Body of pancreas (tissue), 4 donors: ENCODE measurements around the gene TTC28. TPM values are rescaled to one million over a fixed set of nuclear protein-coding genes. Genes with fewer than 3 reads are reported as not detected.

Source experiments
- ATAC-seq: fragments of 150-250 bp; one replicate; pipeline ENCODE4 v1.9.1; 2016
- DNase-seq, 4 donors: peaks; one replicate each; pipeline ENCODE4 v3.0.0-alpha.2; 2019
- H3K27ac ChIP-seq, 4 donors: fragments of 200-600 bp; sonication (generic); 1 replicate in 3 of 4; 2 replicates in 1 of 4; pipeline versions ENCODE4 v1.5.1 to v1.6.1; 2016 to 2019; ENCODE audit warnings: mild to moderate bottlenecking in 1 of 4, mixed read lengths in 1 of 4, moderate library complexity in 1 of 4
- H3K27me3 ChIP-seq, 2 donors: fragments of 200-600 bp; sonication (generic); one replicate each; pipeline ENCODE4 v1.6.0; 2016; ENCODE audit warnings: mild to moderate bottlenecking in 1 of 2
- H3K36me3 ChIP-seq, 2 donors: fragments of 200-600 bp; sonication (generic); replicated peaks in 1 of 2; 2 replicates each; pipeline ENCODE4 v1.5.1; 2016; ENCODE audit warnings: low read depth in 2 of 2; ENCODE audit not compliant: insufficient read depth in 1 of 2
- H3K4me1 ChIP-seq: fragments of 200-600 bp; sonication (generic); one replicate; pipeline ENCODE4 v1.6.0; 2016
- H3K4me3 ChIP-seq, 2 donors: fragments of 200-600 bp; sonication (generic); 1 replicate in 1 of 2; 2 replicates in 1 of 2; pipeline ENCODE4 v1.5.1; 2016 to 2019
- H3K9me3 ChIP-seq, 3 donors: fragments of 200-600 bp; sonication (generic); 1 replicate in 2 of 3; 2 replicates in 1 of 3; pipeline ENCODE4 v1.5.1; 2016
- POLR2A ChIP-seq, 3 donors: fragments of 450-650 bp; IDR thresholded peaks; one replicate each; pipeline ENCODE4 v1.6.1; 2016; ENCODE audit warnings: antibody characterized with exemption in 3 of 3, mild to moderate bottlenecking in 2 of 3
- WGBS, 2 donors: methylation state at CpG; one replicate each; pipeline ENCODE4 v1.1.5; 2017; 5-methylcytosine and 5-hydroxymethylcytosine counted together
- intact Hi-C: fragments of 100-400 bp; cut with DNase I; formaldehyde crosslinking; loops from one replicate; pipeline ENCODE4 v1.15.1; 2023
- total RNA-seq, 2 donors: library from RNA; depleted of rRNA; stranded (reverse); fragments of >200 nt; gene quantifications; one replicate each; pipeline ENCODE4 v1.1.0, GENCODE V29; 2016
- TF ChIP-seq, protein P1 (sequence below), 7 experiments: fragments of 450-650 bp in 4 of 7; fragments of 200-600 bp in 3 of 7; sonication (generic) in 3 of 7; IDR thresholded peaks; one replicate each; pipeline ENCODE4 v1.5.1; 2016 to 2019; ENCODE audit warnings: antibody characterized with exemption in 7 of 7

TTC28 gene
- total RNA-seq, 2 donors from 2014 or later, result 21.0 to 87.3 TPM

DNA sequence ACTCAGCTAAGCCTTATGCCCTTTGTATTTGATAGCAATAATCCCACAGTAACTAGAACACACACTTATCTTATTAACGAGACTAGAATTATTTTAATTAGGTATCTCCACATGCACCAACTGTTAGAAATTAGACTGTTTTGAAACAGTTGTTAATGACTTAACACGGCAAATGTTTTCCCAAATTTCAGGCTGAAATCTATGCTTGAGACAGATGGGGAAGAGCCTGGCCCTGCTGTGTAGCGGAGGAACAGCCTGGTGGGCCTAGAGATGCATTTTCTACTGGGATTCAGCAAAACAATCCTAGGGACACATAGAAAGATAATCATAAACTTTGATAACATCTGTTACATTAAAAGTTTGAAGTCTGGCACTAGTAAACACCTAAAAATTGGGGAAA is 273.4 kb downstream of the TTC28 start:
- ATAC-seq (no peak), DNase-seq (no peak)
- Histone ChIP-seq H3K4me1 (no peaks in the 10 kb centered on the region), H3K9me3 (no peaks in the 10 kb centered on the region), H3K4me3 (no peak overlapping the region), H3K27ac (no peak overlapping the region), H3K36me3 (no peaks in the 10 kb centered on the region), H3K27me3 (no peaks in the 10 kb centered on the region)
- 95 to 96% methylated on average over 3 of the region's 3 CpGs for WGBS, 2 donors
- intact Hi-C loops, result no loop called here
- TF ChIP-seq, protein P1, sequence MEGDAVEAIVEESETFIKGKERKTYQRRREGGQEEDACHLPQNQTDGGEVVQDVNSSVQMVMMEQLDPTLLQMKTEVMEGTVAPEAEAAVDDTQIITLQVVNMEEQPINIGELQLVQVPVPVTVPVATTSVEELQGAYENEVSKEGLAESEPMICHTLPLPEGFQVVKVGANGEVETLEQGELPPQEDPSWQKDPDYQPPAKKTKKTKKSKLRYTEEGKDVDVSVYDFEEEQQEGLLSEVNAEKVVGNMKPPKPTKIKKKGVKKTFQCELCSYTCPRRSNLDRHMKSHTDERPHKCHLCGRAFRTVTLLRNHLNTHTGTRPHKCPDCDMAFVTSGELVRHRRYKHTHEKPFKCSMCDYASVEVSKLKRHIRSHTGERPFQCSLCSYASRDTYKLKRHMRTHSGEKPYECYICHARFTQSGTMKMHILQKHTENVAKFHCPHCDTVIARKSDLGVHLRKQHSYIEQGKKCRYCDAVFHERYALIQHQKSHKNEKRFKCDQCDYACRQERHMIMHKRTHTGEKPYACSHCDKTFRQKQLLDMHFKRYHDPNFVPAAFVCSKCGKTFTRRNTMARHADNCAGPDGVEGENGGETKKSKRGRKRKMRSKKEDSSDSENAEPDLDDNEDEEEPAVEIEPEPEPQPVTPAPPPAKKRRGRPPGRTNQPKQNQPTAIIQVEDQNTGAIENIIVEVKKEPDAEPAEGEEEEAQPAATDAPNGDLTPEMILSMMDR (IDR thresholded peaks at IDR 0.05), result no peak
- TF ChIP-seq POLR2A (IDR thresholded peaks at IDR 0.05), result no peak

DNA sequence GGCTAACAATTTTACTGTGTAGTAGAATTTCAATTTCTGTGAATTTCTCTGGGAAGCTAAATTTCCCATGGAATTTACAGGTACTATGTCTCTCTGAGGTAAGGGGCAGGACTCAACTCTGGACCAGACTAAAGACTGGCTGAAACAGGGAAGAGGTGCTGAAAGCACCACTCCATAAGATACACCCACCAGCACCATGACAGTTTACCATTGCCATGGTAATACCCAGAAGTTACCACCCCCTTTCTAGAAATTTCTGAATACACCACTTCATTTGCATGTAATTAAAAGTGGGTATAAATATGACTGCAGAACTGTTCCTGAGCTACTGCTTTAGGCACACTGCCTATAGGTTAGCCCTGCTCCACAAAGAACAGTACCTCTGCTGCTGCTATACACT is 274.1 kb downstream of the TTC28 start:
- Histone ChIP-seq H3K4me1 (no peaks in the 10 kb centered on the region), H3K9me3 (no peaks in the 10 kb centered on the region), H3K4me3 (no peak overlapping the region), H3K27ac (no peak overlapping the region), H3K27me3 (no peaks in the 10 kb centered on the region), H3K36me3 (no peaks in the 10 kb centered on the region)
- DNase-seq, result no peak
- TF ChIP-seq, protein P1 (IDR thresholded peaks at IDR 0.05), result no peak
- TF ChIP-seq POLR2A (IDR thresholded peaks at IDR 0.05), result no peak
- ATAC-seq, result no peak
- intact Hi-C loops, result no loop called here

DNA sequence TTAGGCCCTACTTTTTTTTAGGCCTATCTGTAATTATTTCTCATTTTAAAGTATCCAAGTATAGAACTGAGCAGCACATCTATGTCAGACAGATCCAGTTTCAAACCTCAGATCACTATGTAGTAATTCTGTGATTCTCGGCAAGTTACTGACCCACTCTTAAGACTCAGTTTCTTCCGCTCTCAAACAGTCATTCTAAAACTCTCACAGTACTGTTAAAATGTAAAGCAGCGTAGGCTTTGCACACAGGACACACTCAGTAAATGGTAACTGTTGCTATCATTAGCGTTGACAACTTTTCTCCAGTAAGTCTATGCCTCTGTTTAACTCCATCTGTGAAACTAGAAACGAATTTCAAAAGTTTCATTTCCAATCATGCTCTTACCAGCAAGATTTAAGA is 277.1 kb downstream of the TTC28 start:
- DNase-seq (no peak), ATAC-seq (no peak)
- Histone ChIP-seq H3K36me3 (no peaks in the 10 kb centered on the region), H3K4me3 (no peak overlapping the region), H3K27ac (no peak overlapping the region), H3K9me3 (no peaks in the 10 kb centered on the region), H3K27me3 (no peaks in the 10 kb centered on the region), H3K4me1 (no peaks in the 10 kb centered on the region)
- 89 to 93% methylated on average over 5 of the region's 5 CpGs for WGBS, 2 donors
- intact Hi-C loops, result no loop called here
- TF ChIP-seq, protein P1 (IDR thresholded peaks at IDR 0.05), result no peak
- TF ChIP-seq POLR2A (IDR thresholded peaks at IDR 0.05), result no peak

DNA sequence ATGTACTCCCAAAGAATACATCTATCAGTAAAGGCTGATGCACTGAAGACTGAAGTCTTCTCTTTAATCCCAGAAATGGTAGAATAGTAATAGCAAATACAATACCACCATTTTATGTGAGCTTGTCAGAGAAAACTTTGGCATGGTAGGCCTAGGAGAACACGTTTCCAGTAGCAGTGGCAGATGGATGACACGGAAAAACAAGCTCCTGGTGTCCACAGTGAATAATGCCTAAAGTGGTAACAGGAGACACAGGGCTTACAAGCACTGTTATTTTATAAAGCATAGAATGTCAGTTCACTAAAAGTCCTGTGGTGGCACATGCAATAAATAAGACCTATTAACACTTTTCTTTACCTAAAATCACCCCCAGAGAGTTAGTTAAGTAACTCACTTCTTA is 277.6 kb downstream of the TTC28 start:
- no peaks in the 10 kb centered on the region for H3K4me1 ChIP-seq
- no peaks in the 10 kb centered on the region for H3K27me3 ChIP-seq
- no peak for DNase-seq
- no peaks in the 10 kb centered on the region for H3K9me3 ChIP-seq
- no peaks in the 10 kb centered on the region for H3K36me3 ChIP-seq
- ATAC-seq, result no peak
- no peak overlapping the region for H3K4me3 ChIP-seq
- H3K27ac ChIP-seq, result no peak overlapping the region
- no peak for TF ChIP-seq POLR2A (IDR thresholded peaks at IDR 0.05)
- TF ChIP-seq, protein P1 (IDR thresholded peaks at IDR 0.05), result no peak
- intact Hi-C loops, result no loop called here
- WGBS, 2 donors, result 74 to 84% methylated on average over 2 of the region's 2 CpGs

DNA sequence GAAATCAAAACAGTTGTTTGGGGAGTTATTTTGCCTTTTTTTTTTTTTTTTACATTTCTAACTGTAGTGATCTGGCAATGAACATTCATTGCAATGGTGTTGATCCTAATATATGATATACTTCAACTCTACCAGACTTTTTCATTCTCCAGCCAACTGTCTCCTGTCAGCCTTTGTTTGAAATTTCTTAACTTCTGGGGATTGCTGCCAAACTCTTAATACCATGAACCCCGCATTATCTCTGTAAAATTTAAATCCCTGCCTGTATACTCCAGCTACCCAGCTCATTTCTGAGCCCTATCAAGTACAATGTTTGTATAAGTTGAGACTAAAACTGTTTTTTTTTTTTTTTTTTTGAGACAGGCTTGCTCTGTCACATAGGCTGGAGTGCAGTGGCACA is 280.7 kb downstream of the TTC28 start:
- H3K4me3 ChIP-seq, result no peak overlapping the region
- H3K27ac ChIP-seq, result no peak overlapping the region
- TF ChIP-seq, protein P1 (IDR thresholded peaks at IDR 0.05), result no peak
- no peak for TF ChIP-seq POLR2A (IDR thresholded peaks at IDR 0.05)
- DNase-seq, result no peak
- no peaks in the 10 kb centered on the region for H3K9me3 ChIP-seq
- 45 to 48% methylated on average over 1 of the region's 1 CpG for WGBS, 2 donors
- H3K27me3 ChIP-seq, result no peaks in the 10 kb centered on the region
- no peak for ATAC-seq
- intact Hi-C loops, result no loop called here
- H3K36me3 ChIP-seq, result no peaks in the 10 kb centered on the region
- H3K4me1 ChIP-seq, result peaks cover 10% of the 10 kb centered on the region
